Chondrocyte (in vitro differentiated cells): ENCODE results near the gene CD1B. TPM values are rescaled to one million over a fixed set of nuclear protein-coding genes. Genes with fewer than 3 reads are reported as not detected.

Source experiments
- DNase-seq: peaks from one replicate; pipeline ENCODE4 v3.0.0; 2021; ENCODE audit warnings: mixed read lengths, low spot score
- H3K27ac Mint-ChIP-seq: one replicate; pipeline ENCODE4 v1.8.0; 2021; ENCODE audit warnings: mild to moderate bottlenecking, moderate library complexity, mixed read lengths; ENCODE audit not compliant: unreplicated experiment
- H3K27me3 Mint-ChIP-seq: 2 replicates; pipeline ENCODE4 v1.8.0; 2021; ENCODE audit warnings: low read depth, mixed read lengths
- H3K36me3 Mint-ChIP-seq: 2 replicates; pipeline ENCODE4 v1.8.0; 2021; ENCODE audit warnings: low read depth, mixed read lengths
- H3K4me1 Mint-ChIP-seq: 2 replicates; pipeline ENCODE4 v1.8.0; 2021; ENCODE audit warnings: low read depth, mild to moderate bottlenecking, mixed read lengths
- H3K4me3 Mint-ChIP-seq: one replicate; pipeline ENCODE4 v1.8.0; 2021; ENCODE audit warnings: mild to moderate bottlenecking, moderate library complexity, mixed read lengths; ENCODE audit not compliant: unreplicated experiment
- H3K9me3 Mint-ChIP-seq: 2 replicates; pipeline ENCODE4 v1.8.0; 2021; ENCODE audit warnings: low read depth, mixed read lengths
- total RNA-seq: library from RNA; stranded (reverse); gene quantifications from 3 replicates; pipeline ENCODE4 v1.2.1, GENCODE V29; 2021
- TF ChIP-seq, protein P1 (sequence below): fragments of 200-600 bp; sonication (generic); IDR thresholded peaks from 2 replicates; pipeline ENCODE4 v1.5.0; 2021; ENCODE audit warnings: antibody characterized with exemption, mild to moderate bottlenecking, moderate library complexity

Gene CD1B
- total RNA-seq, 1 donor from 2014 or later = not detected

- no peak overlapping the region for H3K27ac Mint-ChIP-seq
- DNase-seq = no peak
- H3K36me3 Mint-ChIP-seq = peaks cover 1% of the 10 kb centered on the region
- no peaks in the 10 kb centered on the region for H3K27me3 Mint-ChIP-seq
- TF ChIP-seq, protein P1, sequence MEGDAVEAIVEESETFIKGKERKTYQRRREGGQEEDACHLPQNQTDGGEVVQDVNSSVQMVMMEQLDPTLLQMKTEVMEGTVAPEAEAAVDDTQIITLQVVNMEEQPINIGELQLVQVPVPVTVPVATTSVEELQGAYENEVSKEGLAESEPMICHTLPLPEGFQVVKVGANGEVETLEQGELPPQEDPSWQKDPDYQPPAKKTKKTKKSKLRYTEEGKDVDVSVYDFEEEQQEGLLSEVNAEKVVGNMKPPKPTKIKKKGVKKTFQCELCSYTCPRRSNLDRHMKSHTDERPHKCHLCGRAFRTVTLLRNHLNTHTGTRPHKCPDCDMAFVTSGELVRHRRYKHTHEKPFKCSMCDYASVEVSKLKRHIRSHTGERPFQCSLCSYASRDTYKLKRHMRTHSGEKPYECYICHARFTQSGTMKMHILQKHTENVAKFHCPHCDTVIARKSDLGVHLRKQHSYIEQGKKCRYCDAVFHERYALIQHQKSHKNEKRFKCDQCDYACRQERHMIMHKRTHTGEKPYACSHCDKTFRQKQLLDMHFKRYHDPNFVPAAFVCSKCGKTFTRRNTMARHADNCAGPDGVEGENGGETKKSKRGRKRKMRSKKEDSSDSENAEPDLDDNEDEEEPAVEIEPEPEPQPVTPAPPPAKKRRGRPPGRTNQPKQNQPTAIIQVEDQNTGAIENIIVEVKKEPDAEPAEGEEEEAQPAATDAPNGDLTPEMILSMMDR = no peak
- no peak overlapping the region for H3K4me3 Mint-ChIP-seq
- H3K4me1 Mint-ChIP-seq = no peaks in the 10 kb centered on the region
- peaks cover 24% of the 10 kb centered on the region for H3K9me3 Mint-ChIP-seq
These were observed 20.7 kb downstream of the CD1B start for GRCh38 chr1:158310623-158311022.

- H3K36me3 Mint-ChIP-seq = no peaks in the 10 kb centered on the region
- H3K4me3 Mint-ChIP-seq = no peak overlapping the region
- no peaks in the 10 kb centered on the region for H3K27me3 Mint-ChIP-seq
- peaks cover 28% of the 10 kb centered on the region for H3K9me3 Mint-ChIP-seq
- DNase-seq = no peak
- H3K27ac Mint-ChIP-seq = no peak overlapping the region
- no peaks in the 10 kb centered on the region for H3K4me1 Mint-ChIP-seq
- TF ChIP-seq, protein P1 = no peak
These were observed 35.5 kb downstream of the CD1B start for GRCh38 chr1:158295791-158296190.

- Mint-ChIP-seq H3K4me1 (no peaks in the 10 kb centered on the region), H3K4me3 (no peak overlapping the region), H3K27ac (no peak overlapping the region), H3K36me3 (no peaks in the 10 kb centered on the region), H3K27me3 (peaks cover 4% of the 10 kb centered on the region), H3K9me3 (no peaks in the 10 kb centered on the region)
- TF ChIP-seq, protein P1 = no peak
- DNase-seq = no peak
These were observed 40.9 kb downstream of the CD1B start for GRCh38 chr1:158290321-158290844.

DNA sequence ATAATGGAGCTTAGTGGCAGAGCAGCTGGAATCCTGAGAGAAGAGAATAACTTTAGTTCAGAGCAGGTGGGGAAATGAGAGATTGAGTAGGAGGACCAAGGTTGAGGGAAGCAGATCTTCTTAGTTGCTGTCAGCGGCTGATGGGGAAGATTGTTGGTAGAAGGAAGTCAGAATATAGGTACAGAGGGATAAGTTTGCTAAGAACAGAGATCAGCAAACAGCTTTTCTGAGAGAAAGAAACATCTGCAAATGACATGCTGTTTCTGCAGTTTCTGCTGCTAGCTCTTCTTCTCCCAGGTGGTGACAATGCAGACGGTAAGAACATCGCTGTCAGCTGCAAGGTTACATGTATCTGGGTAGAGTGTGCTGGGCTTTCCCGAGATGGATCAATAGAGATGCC lies 41.5 kb downstream of the CD1B start, which contains the start of gene CD1C:
TSS of gene CD1C (plus strand) at position 113 of the 400 bp plus-strand sequence. CDS start at position 255, 142 bp downstream.
- H3K36me3 Mint-ChIP-seq = no peaks in the 10 kb centered on the region
- H3K27ac Mint-ChIP-seq = no peak within 1 kb of the TSS
- H3K9me3 Mint-ChIP-seq = no peaks in the 10 kb centered on the region
- H3K27me3 Mint-ChIP-seq = peaks cover 4% of the 10 kb centered on the region
- no peaks in the 10 kb centered on the region for H3K4me1 Mint-ChIP-seq
- DNase-seq = no peak
- H3K4me3 Mint-ChIP-seq = no peak within 1 kb of the TSS
- TF ChIP-seq, protein P1 = no peak

- Mint-ChIP-seq H3K27me3 (peaks cover 4% of the 10 kb centered on the region), H3K27ac (no peak overlapping the region), H3K9me3 (no peaks in the 10 kb centered on the region), H3K4me3 (no peak overlapping the region), H3K4me1 (no peaks in the 10 kb centered on the region), H3K36me3 (no peaks in the 10 kb centered on the region)
- TF ChIP-seq, protein P1 = no peak
- DNase-seq = no peak
These were observed 44.4 kb downstream of the CD1B start for GRCh38 chr1:158286941-158287346.
